HCT116 (cell line): ENCODE results near the gene SEPTIN5. TPM values are rescaled to one million over a fixed set of nuclear protein-coding genes. Genes with fewer than 3 reads are reported as not detected.

Source experiments
- ATAC-seq: fragments of 200-7000 bp; cut with Tn5 transposase; 2 replicates; pipeline ENCODE4 v1.9.1; 2020; ENCODE audit warnings: mild to moderate bottlenecking, moderate library complexity
- BruUV-seq: library from RNA; stranded (reverse); fragments of 400-500 nt; replicated peaks from 2 replicates; lab custom pipeline; 2021; lab: Mats Ljungman, UMichigan
- CTCF ChIA-PET: fragments of 300-600 bp; sonication (Branson Sonifier 250); formaldehyde crosslinking; loops from one replicate; lab custom pipeline; 2021; ENCODE audit warnings: antibody characterized with exemption; lab: Charles Lee
- POLR2A ChIA-PET: fragments of 300-600, 350-600 bp; sonication (Branson Sonifier 250); formaldehyde crosslinking; loops from one replicate; lab custom pipeline; 2021; ENCODE audit warnings: antibody characterized with exemption; lab: Charles Lee
- RAD21 ChIA-PET, 2 experiments: fragments of 300-600 bp; sonication (Branson Sonifier 250); formaldehyde crosslinking; loops; one replicate each; lab custom pipeline; 2023; ENCODE audit warnings: low total read pairs in 2 of 2; ENCODE audit not compliant: uncharacterized antibody in 2 of 2, unreplicated experiment in 2 of 2, low non-redundant PET in 1 of 2; lab: Charles Lee
- DNase-seq: peaks from one replicate; pipeline ENCODE4 v3.0.0-alpha.2; 2010; ENCODE audit warnings: low read depth, low spot score
- H2AFZ ChIP-seq: fragments of 200-600 bp; shearing (Covaris generic), sonication (generic); 2 replicates; pipeline ENCODE4 v1.6.1; 2017; ENCODE audit warnings: low read depth, mixed run types, mixed read lengths, antibody characterized with exemption, low read length; ENCODE audit not compliant: poor library complexity, severe bottlenecking
- H3K27ac ChIP-seq: 2 replicates; pipeline ENCODE4 v1.5.1; 2012; ENCODE audit warnings: low read depth, low read length
- H3K27me3 ChIP-seq: fragments of 200-600 bp; sonication (generic); 2 replicates; pipeline ENCODE4 v1.6.1; 2016; ENCODE audit warnings: mixed run types, low read length, mixed read lengths; ENCODE audit not compliant: insufficient read depth
- H3K36me3 ChIP-seq, 2 experiments: fragments of 200-500 bp in 1 of 2; fragments of 200-600 bp in 1 of 2; sonication (Bioruptor generic) in 1 of 2; sonication (generic) in 1 of 2; 2 replicates each; pipeline versions ENCODE4 v1.5.1 to v1.6.1; 2014 to 2016; ENCODE audit warnings: low read length in 2 of 2, inconsistent platforms in 1 of 2, mixed read lengths in 1 of 2, mixed run types in 1 of 2; ENCODE audit not compliant: insufficient read depth in 2 of 2, control insufficient read depth in 1 of 2
- H3K4me1 ChIP-seq, 2 experiments: fragments of 200-600 bp in 1 of 2; sonication (generic) in 1 of 2; 2 replicates each; pipeline versions ENCODE4 v1.5.1 to v1.6.1; 2012 to 2017; ENCODE audit warnings: low read length in 2 of 2, inconsistent platforms in 1 of 2, mild to moderate bottlenecking in 1 of 2, mixed read lengths in 1 of 2, mixed run types in 1 of 2, moderate library complexity in 1 of 2; ENCODE audit not compliant: insufficient read depth in 2 of 2, control insufficient read depth in 1 of 2
- H3K4me2 ChIP-seq: fragments of 200-600 bp; sonication (generic); 2 replicates; pipeline ENCODE4 v1.6.1; 2017; ENCODE audit warnings: mixed run types, low read length, mixed read lengths
- H3K4me3 ChIP-seq, 2 experiments: fragments of 200-600 bp in 1 of 2; sonication (generic) in 1 of 2; replicated peaks in 1 of 2; 2 replicates each; pipeline ENCODE4 v1.5.1; 2011 to 2016; ENCODE audit warnings: low read length in 2 of 2, control low read depth in 1 of 2, low read depth in 1 of 2, mild to moderate bottlenecking in 1 of 2, mixed read lengths in 1 of 2, mixed run types in 1 of 2
- H3K79me2 ChIP-seq: fragments of 200-600 bp; sonication (generic); 2 replicates; pipeline ENCODE4 v1.6.1; 2017; ENCODE audit warnings: mild to moderate bottlenecking, mixed run types, low read length, moderate library complexity, mixed read lengths; ENCODE audit not compliant: insufficient read depth
- H3K9ac ChIP-seq: fragments of 200-600 bp; sonication (generic); 2 replicates; pipeline ENCODE4 v1.6.1; 2016; ENCODE audit warnings: low read length, mixed read lengths
- H3K9me2 ChIP-seq: fragments of 200-600 bp; sonication (generic), shearing (Covaris generic); 2 replicates; pipeline ENCODE4 v1.6.1; 2017; ENCODE audit warnings: mixed run types, mild to moderate bottlenecking, moderate library complexity; ENCODE audit not compliant: insufficient read depth
- H3K9me3 ChIP-seq, 2 experiments: fragments of 200-500 bp in 1 of 2; fragments of 200-600 bp in 1 of 2; sonication (Bioruptor generic) in 1 of 2; sonication (generic) in 1 of 2; 2 replicates each; pipeline ENCODE4 v1.6.1; 2014 to 2017; ENCODE audit warnings: low read length in 2 of 2, mixed read lengths in 2 of 2, inconsistent platforms in 1 of 2, low read depth in 1 of 2, mild to moderate bottlenecking in 1 of 2, mixed run types in 1 of 2, moderate library complexity in 1 of 2; ENCODE audit not compliant: control insufficient read depth in 1 of 2, insufficient read depth in 1 of 2
- H4K20me1 ChIP-seq: fragments of 200-600 bp; sonication (generic), shearing (Covaris generic); 2 replicates; pipeline ENCODE4 v1.6.1; 2017; ENCODE audit warnings: mixed run types, mild to moderate bottlenecking, moderate library complexity; ENCODE audit not compliant: insufficient read depth
- CBX3 ChIP-seq: IDR thresholded peaks from 2 replicates; pipeline ENCODE4 v1.6.1; 2012; ENCODE audit warnings: low read depth
- CEBPB ChIP-seq: IDR thresholded peaks from 2 replicates; pipeline ENCODE4 v1.6.1; 2012; ENCODE audit warnings: low read depth
- CTCF ChIP-seq, 3 experiments: fragments of 200-600 bp in 1 of 3; sonication (generic) in 1 of 3; IDR thresholded peaks in 2 of 3; conservative IDR thresholded peaks in 1 of 3; 2 replicates each; pipeline ENCODE4 v1.5.1; 2012 to 2017; ENCODE audit warnings: low read depth in 2 of 3, low read length in 2 of 3, antibody characterized with exemption in 1 of 3, borderline replicate concordance in 1 of 3, control low read depth in 1 of 3, mild to moderate bottlenecking in 1 of 3, mixed read lengths in 1 of 3, mixed run types in 1 of 3, moderate library complexity in 1 of 3; ENCODE audit not compliant: insufficient read depth in 1 of 3
- FOSL1 ChIP-seq: IDR thresholded peaks from 2 replicates; pipeline ENCODE4 v1.6.1; 2012; ENCODE audit warnings: low read depth
- JUND ChIP-seq: IDR thresholded peaks from 2 replicates; pipeline ENCODE4 v1.6.1; 2012
- REST ChIP-seq: IDR thresholded peaks from 2 replicates; pipeline ENCODE4 v1.6.1; 2012; ENCODE audit warnings: low read depth
- SP1 ChIP-seq: IDR thresholded peaks from 2 replicates; pipeline ENCODE4 v1.6.1; 2012; ENCODE audit warnings: low read depth
- intact Hi-C: fragments of 100-400 bp; cut with micrococcal nuclease; formaldehyde crosslinking; loops from 2 replicates; pipeline ENCODE4 v1.10.0; 2022
- total RNA-seq: library from RNA; stranded (reverse); gene quantifications from one replicate; pipeline ENCODE4 v1.2.1, GENCODE V29; 2021; ENCODE audit not compliant: unreplicated experiment
- TF ChIP-seq, protein P1 (sequence below): IDR thresholded peaks from 2 replicates; pipeline ENCODE4 v1.6.1; 2012

Gene SEPTIN5
- total RNA-seq, 1 experiment from 2014 or later, result 9.0 TPM

GRCh38 chr22:19716829-19717105 is 2.5 kb downstream of the SEPTIN5 start:
- intact Hi-C loops, result loop anchor here (5.0 to 10.0 kb wide), 2 partner anchors 34 to 422 kb away; partner anchors contain the start of gene CLTCL1
- ATAC-seq, result no peak

More at GRCh38 chr22:19716829-19717105, 2.5 kb downstream of the SEPTIN5 start:
- Histone ChIP-seq H3K27ac (no peak overlapping the region), H3K79me2 (no peaks in the 10 kb centered on the region), H3K4me3 (no peak overlapping the region), H2AFZ (no peak overlapping the region), H3K4me1 (peaks cover 5 to 28% of the 10 kb centered on the region in 2 experiments; a peak in 3 of 4 replicates), H3K36me3 (no peaks in the 10 kb centered on the region), H3K4me2 (no peak overlapping the region), H3K9me2 (no peaks in the 10 kb centered on the region), H4K20me1 (no peaks in the 10 kb centered on the region), H3K9me3 (no peaks in the 10 kb centered on the region), H3K27me3 (no peaks in the 10 kb centered on the region), H3K9ac (no peak overlapping the region)
- ChIA-PET POLR2A (no interaction called here), CTCF (interaction anchor here (1.0 to 1.6 kb wide), 2 partner anchors 14 to 36 kb away, joined by 4 to 5 read pairs; no protein-coding TSS in a partner anchor), RAD21 (no interaction called here)
- no TSS peak for BruUV-seq
- no peak for TF ChIP-seq FOSL1
- no peak for TF ChIP-seq JUND
- TF ChIP-seq, protein P1, sequence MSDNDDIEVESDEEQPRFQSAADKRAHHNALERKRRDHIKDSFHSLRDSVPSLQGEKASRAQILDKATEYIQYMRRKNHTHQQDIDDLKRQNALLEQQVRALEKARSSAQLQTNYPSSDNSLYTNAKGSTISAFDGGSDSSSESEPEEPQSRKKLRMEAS, result no peak
- no peak for TF ChIP-seq CEBPB
- TF ChIP-seq CTCF (IDR thresholded peaks at IDR 0.05 in 2 of 3, conservative IDR thresholded peaks at IDR 0.05 in 1 of 3; ENCODE audit: borderline replicate concordance in 1 of 3, insufficient read depth in 1 of 3, low read depth in 2 of 3, low read length in 2 of 3), result no peak
- TF ChIP-seq REST, result no peak
- no peak for TF ChIP-seq CBX3
- no peak for TF ChIP-seq SP1
- no peak for DNase-seq
